Measurements from ENCODE around the gene FYN. TPM values are rescaled to one million over a fixed set of nuclear protein-coding genes. Genes with fewer than 3 reads are reported as not detected.

FYN gene
- total and polyA plus RNA-seq, 2 of the 8 experiments (the other 6 are each of a cell fraction or from before 2014, with no cell fraction given) = 46.8 to 97.2 TPM

DNA sequence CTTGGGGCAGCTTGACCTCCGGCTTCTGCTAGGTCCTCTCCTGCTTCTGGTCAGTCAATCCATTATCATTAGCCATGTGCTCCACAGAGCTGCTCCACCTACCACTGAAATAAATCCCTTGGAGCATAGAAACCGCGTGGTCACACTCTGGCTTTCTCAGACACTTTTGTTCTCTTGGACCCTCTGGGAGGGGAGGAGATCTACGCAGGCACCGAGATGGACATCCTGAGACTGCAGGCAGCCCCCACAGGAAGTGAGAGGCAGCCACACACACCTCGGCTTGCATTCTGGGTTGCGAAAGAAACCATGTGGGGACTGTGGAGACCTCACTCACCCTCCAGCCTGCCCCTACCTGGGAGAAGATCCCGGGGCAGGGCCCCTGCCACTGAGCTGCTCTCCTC, 79.5 kb downstream of the FYN start (continued):
- TF ChIP-seq, protein P1, sequence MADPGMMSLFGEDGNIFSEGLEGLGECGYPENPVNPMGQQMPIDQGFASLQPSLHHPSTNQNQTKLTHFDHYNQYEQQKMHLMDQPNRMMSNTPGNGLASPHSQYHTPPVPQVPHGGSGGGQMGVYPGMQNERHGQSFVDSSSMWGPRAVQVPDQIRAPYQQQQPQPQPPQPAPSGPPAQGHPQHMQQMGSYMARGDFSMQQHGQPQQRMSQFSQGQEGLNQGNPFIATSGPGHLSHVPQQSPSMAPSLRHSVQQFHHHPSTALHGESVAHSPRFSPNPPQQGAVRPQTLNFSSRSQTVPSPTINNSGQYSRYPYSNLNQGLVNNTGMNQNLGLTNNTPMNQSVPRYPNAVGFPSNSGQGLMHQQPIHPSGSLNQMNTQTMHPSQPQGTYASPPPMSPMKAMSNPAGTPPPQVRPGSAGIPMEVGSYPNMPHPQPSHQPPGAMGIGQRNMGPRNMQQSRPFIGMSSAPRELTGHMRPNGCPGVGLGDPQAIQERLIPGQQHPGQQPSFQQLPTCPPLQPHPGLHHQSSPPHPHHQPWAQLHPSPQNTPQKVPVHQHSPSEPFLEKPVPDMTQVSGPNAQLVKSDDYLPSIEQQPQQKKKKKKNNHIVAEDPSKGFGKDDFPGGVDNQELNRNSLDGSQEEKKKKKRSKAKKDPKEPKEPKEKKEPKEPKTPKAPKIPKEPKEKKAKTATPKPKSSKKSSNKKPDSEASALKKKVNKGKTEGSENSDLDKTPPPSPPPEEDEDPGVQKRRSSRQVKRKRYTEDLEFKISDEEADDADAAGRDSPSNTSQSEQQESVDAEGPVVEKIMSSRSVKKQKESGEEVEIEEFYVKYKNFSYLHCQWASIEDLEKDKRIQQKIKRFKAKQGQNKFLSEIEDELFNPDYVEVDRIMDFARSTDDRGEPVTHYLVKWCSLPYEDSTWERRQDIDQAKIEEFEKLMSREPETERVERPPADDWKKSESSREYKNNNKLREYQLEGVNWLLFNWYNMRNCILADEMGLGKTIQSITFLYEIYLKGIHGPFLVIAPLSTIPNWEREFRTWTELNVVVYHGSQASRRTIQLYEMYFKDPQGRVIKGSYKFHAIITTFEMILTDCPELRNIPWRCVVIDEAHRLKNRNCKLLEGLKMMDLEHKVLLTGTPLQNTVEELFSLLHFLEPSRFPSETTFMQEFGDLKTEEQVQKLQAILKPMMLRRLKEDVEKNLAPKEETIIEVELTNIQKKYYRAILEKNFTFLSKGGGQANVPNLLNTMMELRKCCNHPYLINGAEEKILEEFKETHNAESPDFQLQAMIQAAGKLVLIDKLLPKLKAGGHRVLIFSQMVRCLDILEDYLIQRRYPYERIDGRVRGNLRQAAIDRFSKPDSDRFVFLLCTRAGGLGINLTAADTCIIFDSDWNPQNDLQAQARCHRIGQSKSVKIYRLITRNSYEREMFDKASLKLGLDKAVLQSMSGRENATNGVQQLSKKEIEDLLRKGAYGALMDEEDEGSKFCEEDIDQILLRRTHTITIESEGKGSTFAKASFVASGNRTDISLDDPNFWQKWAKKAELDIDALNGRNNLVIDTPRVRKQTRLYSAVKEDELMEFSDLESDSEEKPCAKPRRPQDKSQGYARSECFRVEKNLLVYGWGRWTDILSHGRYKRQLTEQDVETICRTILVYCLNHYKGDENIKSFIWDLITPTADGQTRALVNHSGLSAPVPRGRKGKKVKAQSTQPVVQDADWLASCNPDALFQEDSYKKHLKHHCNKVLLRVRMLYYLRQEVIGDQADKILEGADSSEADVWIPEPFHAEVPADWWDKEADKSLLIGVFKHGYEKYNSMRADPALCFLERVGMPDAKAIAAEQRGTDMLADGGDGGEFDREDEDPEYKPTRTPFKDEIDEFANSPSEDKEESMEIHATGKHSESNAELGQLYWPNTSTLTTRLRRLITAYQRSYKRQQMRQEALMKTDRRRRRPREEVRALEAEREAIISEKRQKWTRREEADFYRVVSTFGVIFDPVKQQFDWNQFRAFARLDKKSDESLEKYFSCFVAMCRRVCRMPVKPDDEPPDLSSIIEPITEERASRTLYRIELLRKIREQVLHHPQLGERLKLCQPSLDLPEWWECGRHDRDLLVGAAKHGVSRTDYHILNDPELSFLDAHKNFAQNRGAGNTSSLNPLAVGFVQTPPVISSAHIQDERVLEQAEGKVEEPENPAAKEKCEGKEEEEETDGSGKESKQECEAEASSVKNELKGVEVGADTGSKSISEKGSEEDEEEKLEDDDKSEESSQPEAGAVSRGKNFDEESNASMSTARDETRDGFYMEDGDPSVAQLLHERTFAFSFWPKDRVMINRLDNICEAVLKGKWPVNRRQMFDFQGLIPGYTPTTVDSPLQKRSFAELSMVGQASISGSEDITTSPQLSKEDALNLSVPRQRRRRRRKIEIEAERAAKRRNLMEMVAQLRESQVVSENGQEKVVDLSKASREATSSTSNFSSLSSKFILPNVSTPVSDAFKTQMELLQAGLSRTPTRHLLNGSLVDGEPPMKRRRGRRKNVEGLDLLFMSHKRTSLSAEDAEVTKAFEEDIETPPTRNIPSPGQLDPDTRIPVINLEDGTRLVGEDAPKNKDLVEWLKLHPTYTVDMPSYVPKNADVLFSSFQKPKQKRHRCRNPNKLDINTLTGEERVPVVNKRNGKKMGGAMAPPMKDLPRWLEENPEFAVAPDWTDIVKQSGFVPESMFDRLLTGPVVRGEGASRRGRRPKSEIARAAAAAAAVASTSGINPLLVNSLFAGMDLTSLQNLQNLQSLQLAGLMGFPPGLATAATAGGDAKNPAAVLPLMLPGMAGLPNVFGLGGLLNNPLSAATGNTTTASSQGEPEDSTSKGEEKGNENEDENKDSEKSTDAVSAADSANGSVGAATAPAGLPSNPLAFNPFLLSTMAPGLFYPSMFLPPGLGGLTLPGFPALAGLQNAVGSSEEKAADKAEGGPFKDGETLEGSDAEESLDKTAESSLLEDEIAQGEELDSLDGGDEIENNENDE (IDR thresholded peaks at IDR 0.05; ENCODE audit: insufficient replicate concordance, low read length) = no peak
- no peak for TF ChIP-seq CHD2 (IDR thresholded peaks at IDR 0.05; ENCODE audit: low read length)
- TF ChIP-seq, protein P2, sequence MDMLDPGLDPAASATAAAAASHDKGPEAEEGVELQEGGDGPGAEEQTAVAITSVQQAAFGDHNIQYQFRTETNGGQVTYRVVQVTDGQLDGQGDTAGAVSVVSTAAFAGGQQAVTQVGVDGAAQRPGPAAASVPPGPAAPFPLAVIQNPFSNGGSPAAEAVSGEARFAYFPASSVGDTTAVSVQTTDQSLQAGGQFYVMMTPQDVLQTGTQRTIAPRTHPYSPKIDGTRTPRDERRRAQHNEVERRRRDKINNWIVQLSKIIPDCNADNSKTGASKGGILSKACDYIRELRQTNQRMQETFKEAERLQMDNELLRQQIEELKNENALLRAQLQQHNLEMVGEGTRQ (IDR thresholded peaks at IDR 0.05; ENCODE audit: low read length) = no peak
